ENCODE results near the gene CADPS. TPM values are rescaled to one million over a fixed set of nuclear protein-coding genes. Genes with fewer than 3 reads are reported as not detected.

Gene CADPS
- total RNA-seq, 6 experiments from 2014 or later: not detected

GRCh38 chr3:62803276-62803675 is 71.9 kb downstream of the CADPS start:
- no peak for DNase-seq
- H3K4me1 Mint-ChIP-seq (ENCODE audit: low read depth): no peaks in the 10 kb centered on the region
- H3K27ac Mint-ChIP-seq: no peak overlapping the region
- no peaks in the 10 kb centered on the region for H3K27me3 Mint-ChIP-seq (ENCODE audit: insufficient read depth)
- no peaks in the 10 kb centered on the region; the same call in 1 of the 2 replicates for H3K36me3 Mint-ChIP-seq (ENCODE audit: low read depth)
- H3K4me3 Mint-ChIP-seq: no peak overlapping the region
- no peak for TF ChIP-seq CTCF (IDR thresholded peaks at IDR 0.05)
- H3K9me3 Mint-ChIP-seq: peaks cover 24% of the 10 kb centered on the region

- Mint-ChIP-seq H3K27ac (no peak overlapping the region), H3K36me3 (ENCODE audit: low read depth) (no peaks in the 10 kb centered on the region), H3K27me3 (ENCODE audit: insufficient read depth) (no peaks in the 10 kb centered on the region), H3K4me1 (ENCODE audit: low read depth) (no peaks in the 10 kb centered on the region), H3K9me3 (peaks cover 29% of the 10 kb centered on the region), H3K4me3 (no peak overlapping the region)
- DNase-seq: no peak
- no peak for TF ChIP-seq CTCF (IDR thresholded peaks at IDR 0.05)
Observed at GRCh38 chr3:62798000-62798399, 77.2 kb downstream of the CADPS start.

- Mint-ChIP-seq H3K4me1 (ENCODE audit: low read depth) (no peaks in the 10 kb centered on the region), H3K9me3 (peaks cover 23% of the 10 kb centered on the region), H3K4me3 (no peak overlapping the region), H3K27me3 (ENCODE audit: insufficient read depth) (no peaks in the 10 kb centered on the region), H3K36me3 (ENCODE audit: low read depth) (no peaks in the 10 kb centered on the region), H3K27ac (no peak overlapping the region)
- TF ChIP-seq CTCF (IDR thresholded peaks at IDR 0.05): no peak
- DNase-seq: no peak
Observed at GRCh38 chr3:62797132-62797531, 78.1 kb downstream of the CADPS start.

GRCh38 chr3:62795978-62796657 is 79.1 kb downstream of the CADPS start:
- DNase-seq: no peak
- no peak overlapping the region for H3K27ac Mint-ChIP-seq
- TF ChIP-seq CTCF (IDR thresholded peaks at IDR 0.05): no peak
- H3K4me1 Mint-ChIP-seq (ENCODE audit: low read depth): no peaks in the 10 kb centered on the region
- H3K36me3 Mint-ChIP-seq (ENCODE audit: low read depth): no peaks in the 10 kb centered on the region
- peaks cover 22% of the 10 kb centered on the region for H3K9me3 Mint-ChIP-seq
- H3K27me3 Mint-ChIP-seq (ENCODE audit: insufficient read depth): no peaks in the 10 kb centered on the region
- no peak overlapping the region for H3K4me3 Mint-ChIP-seq

GRCh38 chr3:62793946-62794345 is 81.3 kb downstream of the CADPS start:
- Mint-ChIP-seq H3K27me3 (ENCODE audit: insufficient read depth) (no peaks in the 10 kb centered on the region), H3K9me3 (peaks cover 22% of the 10 kb centered on the region), H3K36me3 (ENCODE audit: low read depth) (no peaks in the 10 kb centered on the region), H3K27ac (no peak overlapping the region), H3K4me1 (ENCODE audit: low read depth) (no peaks in the 10 kb centered on the region), H3K4me3 (no peak overlapping the region)
- no peak for DNase-seq
- TF ChIP-seq CTCF (IDR thresholded peaks at IDR 0.05): no peak

All from HFFc6 (cell line).